HG03280 (cell line): ENCODE data around the gene OPCML.

Experiments
- ATAC-seq: cut with Tn5 transposase; IDR thresholded peaks from one replicate; pipeline ENCODE4 v1.9.1; 2021; ENCODE audit warnings: mild to moderate bottlenecking, moderate library complexity; ENCODE audit not compliant: unreplicated experiment

Gene OPCML

DNA sequence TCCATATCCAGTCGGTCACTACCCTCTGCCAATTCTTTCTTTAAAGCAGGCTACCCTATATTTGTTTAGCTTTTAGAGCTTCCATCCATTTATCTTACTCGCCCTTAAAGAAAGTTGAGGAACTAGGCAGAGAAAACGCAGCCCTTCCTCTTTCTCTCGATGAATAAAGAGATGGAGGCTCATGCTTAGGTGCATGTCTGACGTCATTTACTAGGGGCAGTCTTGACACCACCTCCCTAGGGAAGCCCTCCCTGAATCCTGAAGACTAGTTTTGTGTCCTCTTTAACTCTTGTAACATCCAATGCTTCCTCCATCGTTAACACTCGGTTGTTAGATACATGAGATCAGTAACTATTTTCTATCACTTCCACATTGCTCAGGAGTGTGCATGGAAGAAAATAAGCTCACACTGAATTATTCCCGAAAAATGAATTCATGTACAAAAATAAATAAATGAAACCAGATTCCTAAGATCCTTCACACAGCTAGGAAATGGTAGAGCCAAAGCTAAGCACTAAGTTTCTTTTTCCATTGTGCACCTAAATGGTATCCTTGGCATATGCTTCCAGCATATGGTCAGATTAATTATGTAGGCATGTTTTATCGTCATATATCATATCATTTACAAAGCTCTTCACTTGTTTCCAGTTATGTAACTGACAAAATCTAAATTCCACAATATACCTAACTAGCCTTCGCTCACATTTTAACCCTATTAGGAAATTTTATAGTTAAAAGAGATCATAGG, 291.2 kb downstream of the OPCML start:
- ATAC-seq = no peak

DNA sequence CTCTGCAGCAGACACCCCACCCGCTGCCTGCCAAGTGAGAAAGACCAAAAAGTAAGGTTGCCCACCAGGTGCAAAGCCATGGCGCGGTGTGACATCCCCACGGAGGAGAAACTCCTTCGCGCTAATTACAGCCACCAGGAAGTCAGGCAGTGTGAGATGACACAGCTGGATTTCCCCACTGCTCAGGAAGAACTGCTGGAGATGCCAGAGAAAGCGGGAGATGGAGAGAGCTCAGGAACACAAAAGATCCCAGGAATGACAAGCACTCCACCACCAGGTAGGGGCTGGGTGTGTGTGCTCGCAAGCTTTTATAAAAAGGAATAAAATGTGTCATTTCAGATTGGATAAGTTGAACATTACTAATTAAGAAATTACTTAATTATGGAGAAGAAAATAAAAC, 292.7 kb downstream of the OPCML start:
- no peak for ATAC-seq

DNA sequence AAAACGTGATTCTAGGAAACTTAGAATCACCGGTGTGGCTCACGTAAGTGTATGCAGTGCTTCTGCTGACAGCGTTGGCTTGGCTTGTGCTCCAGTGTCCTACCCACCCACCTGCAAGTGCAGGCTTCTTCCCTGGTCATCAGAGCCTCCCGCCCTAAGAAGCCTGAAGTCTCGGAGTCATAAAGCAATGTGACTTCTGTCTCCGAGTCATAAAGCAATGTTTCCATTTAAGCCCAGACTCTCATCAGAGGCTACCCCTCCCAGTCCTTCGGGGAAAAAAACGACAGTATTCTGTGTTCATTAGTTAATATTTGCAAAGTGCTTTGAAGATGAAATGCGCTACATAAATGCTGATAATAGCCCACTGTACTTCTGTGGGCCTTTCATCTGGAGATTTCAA, 293.8 kb downstream of the OPCML start:
- no peak for ATAC-seq

- no peak for ATAC-seq
Observed at GRCh38 chr11:133238027-133238426, 294.3 kb downstream of the OPCML start.

DNA sequence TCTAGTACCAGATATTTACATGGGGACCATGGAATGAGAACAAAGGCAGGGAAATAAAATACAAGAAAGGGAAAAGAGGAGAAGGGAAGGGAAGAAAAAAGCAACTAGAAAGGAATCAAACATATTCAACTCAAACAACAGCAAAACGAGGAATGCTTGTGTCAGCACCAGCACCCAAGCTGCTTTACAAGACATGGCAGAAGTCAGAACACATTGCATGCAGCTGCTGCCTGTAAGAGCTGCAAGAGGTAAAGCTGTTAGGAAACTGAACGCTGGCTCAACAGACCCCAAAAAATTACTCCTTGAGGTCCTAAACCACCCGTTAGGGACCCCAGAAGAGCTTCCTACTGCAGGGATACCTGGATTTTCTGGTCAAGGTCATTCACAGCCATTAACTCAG, 296.9 kb downstream of the OPCML start:
- no peak for ATAC-seq

- ATAC-seq = no peak
Observed at GRCh38 chr11:133234883-133235282, 297.4 kb downstream of the OPCML start.

GRCh38 chr11:133232665-133233064, 299.6 kb downstream of the OPCML start:
- no peak for ATAC-seq

DNA sequence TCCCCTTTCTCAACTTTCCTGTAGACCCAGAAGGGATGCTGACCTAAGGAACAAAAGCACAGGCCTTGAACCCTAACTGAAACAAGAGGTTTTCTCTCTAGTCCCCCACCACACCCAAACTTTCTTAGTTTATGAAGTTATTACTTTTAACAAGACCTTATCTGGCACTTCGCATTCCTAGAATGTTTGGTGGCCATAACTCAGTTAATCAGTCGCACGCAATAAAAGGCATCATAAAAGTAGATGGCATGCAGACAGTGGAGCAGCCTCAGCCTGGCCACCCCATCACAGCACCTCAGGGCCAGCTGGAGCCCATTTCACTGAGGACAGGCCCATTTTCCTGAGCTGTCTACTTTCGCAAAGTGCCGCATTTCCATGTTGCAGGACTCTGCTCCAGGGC, 301.9 kb downstream of the OPCML start:
- ATAC-seq = no peak

DNA sequence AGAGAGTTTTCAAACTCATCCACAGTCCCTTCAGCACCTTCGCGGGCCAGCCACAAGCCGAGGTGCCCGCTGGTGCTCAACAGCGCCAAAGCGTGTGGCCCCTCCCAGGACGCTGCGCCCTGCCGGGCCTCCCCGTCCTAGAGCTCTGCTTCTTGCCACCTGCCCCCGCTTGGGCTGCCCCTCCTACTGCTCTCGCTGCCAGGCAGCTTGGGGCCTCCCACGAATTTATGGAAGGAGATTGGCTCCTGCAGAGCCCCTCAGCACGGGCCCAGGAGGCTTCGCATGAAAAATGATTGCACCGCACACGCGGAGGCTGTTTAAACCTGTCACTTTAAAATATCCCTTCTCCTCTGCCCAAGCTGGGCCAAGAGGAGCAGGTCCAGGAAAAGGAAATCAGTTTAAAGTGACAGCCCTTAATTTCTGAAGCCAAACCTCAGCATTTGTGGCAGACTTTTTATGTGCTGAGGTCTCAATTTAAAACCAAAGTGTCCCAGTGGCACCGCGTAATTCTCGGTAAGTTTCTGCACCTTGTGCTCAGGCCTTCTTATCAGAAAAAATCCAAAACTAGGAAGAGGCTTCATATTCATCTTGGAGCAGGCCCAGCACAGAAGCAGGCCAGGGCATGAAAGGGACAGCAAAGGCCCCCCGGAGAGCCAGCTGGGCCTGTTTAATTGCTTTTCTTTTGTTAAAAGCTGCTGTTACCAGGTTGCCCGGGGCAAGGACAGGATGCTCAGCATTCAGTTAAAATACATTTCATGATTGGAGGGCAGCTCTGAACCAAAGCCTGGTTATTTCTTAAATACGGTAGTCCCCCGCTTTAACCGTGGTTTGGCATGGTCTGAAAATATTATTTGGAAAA, 303.6 kb downstream of the OPCML start:
- no peak for ATAC-seq

DNA sequence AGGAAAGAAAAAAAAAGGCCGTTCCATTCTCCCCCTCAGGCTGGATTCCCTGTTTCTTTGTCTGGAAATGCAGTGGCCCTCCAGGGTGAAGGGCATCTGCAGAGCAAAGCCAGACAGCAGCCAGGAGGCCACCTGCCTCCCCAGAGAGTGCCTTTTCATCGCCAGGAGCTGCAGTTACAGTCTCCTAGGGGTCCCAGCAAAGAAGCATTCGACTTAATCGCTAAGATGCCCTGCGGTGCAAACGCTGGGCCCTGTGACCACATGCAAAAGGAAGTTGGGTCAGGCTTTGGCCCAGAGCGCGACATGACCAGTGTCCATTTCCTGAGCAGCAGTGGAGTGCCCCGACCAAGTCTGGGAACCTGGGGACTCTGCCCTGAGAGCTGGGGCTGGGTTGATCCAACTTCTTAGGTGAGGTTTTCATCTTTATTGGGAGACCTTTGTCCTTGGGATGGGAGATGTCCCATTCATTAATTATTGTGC, 304.6 kb downstream of the OPCML start:
- ATAC-seq = no peak

- ATAC-seq = no peak
Observed at GRCh38 chr11:133224271-133224670, 308.0 kb downstream of the OPCML start.

GRCh38 chr11:133222425-133223330, 309.6 kb downstream of the OPCML start:
- no peak for ATAC-seq

- ATAC-seq = no peak
Observed at GRCh38 chr11:133219543-133219942, 312.8 kb downstream of the OPCML start.

DNA sequence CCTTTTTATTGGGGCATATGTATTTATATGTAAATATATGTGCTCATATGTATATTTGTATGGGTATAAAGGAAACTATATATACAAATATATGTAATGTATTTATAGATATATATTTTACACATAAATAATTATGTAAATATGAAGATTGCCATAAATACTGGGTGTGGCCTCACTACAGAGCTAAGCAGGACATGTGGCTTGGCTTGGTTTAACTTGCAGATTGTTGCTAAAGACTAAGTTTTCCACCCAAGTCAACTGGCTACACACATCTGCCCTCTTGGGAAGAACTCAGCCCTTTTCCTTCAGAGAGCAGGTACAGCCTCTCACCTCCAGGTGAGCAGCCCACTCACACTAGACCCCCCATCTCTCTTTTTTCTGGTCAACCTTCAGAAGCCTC, 315.5 kb downstream of the OPCML start:
- no peak for ATAC-seq

GRCh38 chr11:133215596-133216230, 316.6 kb downstream of the OPCML start:
- no peak for ATAC-seq

DNA sequence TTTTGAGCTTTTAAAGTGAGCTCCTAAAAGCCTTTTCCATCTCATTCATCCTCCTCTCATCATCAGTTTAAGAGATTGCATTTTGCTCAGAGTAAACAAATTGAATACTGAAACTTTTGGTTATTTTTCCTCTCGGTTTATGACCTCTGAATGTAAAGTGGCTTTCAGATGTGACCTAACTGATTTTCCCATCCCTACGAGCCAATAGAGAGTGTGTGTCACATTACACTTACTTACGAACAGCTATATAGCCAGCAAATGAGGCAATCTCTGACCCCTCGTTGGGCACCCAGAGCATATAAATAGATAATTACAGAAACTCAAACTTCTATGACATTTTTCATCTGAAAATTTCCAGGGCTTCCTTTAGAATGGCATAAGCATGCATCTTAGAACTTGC, 317.7 kb downstream of the OPCML start:
- ATAC-seq = no peak

DNA sequence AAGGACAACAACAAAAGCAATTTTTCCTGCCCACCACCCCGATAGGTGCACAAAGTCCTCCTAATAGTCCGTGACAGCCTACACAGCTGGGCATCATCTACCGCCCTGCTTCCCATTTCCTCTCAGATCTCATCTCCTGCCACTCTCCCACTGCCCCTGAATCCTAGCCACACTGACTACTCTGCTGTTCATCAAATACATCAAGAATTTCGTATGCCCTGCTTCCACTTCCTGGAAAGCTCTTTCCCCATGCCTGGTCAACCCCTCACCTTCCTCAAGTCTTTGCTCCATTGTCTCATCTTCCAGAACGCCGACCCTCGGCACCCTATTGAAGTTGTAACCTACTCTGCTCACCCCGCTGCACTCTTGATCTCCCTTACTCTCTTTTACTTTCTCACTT, 320.1 kb downstream of the OPCML start:
- ATAC-seq = no peak

DNA sequence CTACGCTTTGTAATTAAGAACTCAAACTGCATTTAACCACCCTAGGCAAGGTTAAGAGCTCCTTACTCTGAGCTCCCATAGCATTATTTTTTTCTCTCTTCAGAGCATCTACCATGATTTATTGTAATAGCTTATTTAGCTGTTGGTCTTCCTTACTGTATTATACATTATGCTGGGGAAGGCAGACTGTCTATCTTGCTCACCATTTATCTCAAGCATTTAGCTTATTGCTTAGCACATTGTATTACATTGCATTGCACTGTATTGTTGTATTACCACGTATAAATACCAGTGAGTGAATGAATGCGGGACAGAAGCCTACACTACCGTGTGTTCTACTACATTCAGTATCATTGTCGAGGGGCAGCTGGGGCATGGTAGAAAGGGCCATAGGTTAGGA, 324.3 kb downstream of the OPCML start:
- no peak for ATAC-seq

DNA sequence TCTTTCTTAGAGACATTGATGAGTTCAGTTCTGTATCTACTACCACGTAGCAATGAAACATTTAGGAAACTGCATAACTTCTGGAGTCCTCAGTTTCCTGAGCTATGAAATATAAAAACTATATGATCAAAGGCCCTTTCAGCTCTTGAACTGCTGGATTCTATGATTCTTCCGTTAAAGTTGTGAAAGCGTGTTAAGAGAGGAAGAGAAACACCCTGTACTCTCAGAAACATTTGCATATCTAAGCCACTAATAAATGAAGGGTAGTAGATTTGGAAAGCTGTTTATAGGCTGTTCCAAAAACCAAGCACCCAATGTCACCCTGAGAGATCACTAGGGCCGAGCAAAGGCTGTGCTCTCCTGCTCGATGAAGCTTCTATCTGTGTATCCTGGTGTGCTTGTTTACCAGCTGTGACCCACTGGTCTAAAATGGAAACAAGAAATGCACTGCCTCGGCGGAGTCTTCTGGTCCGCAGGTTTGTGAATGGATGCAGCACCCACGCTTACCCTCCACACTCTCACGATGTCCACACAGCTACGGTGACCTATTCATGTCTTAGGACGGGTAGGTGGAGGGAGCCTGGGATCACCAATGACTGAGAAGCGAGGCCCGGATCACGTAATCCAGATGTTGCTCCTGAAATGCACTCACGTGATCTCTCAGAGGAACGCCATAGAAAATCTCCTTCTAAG, 325.8 kb downstream of the OPCML start:
- ATAC-seq = no peak

DNA sequence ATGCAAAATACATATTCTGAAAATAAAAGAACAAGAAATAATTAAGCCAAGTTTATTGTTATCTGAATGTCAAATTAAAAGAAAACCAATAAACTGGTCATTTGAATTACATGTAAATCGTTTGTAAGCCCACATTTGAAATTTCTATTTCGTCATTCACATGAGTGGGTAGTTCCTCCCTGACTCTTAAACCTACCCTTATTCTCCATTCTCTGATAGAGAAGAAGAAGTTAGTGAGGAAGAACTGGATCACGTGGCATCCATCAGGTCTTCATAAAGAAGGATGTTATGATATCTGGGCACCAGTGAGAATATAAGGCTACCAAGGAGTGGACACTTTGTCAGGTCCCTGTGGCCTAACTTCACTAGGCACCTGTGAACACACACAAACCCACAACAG, 328.1 kb downstream of the OPCML start:
- no peak for ATAC-seq
